ENCODE data around the gene CFAP46. TPM values are rescaled to one million over a fixed set of nuclear protein-coding genes. Genes with fewer than 3 reads are reported as not detected.

The CFAP46 gene
- total and polyA plus RNA-seq, 10 of the 15 experiments (the other 5 are each of a cell fraction or from before 2014, with no cell fraction given), result 0.01 to 0.18 (median 0.03) TPM; not detected in 7

GRCh38 chr10:132972149-132972985, 30.0 kb upstream of the CFAP46 start:
- in situ Hi-C loops (cut with MboI), result no loop called here
- no peaks in the 10 kb centered on the region for H3K27me3 ChIP-seq (replicated peaks in 1 of 2; ENCODE audit: control insufficient read depth in 2 of 2, insufficient read depth in 2 of 2, low read length in 1 of 2)
- DNase-seq (ENCODE audit: low read depth, low spot score) (no peak), ATAC-seq (no peak), FAIRE-seq (no peak)
- H3K36me3 ChIP-seq (ENCODE audit: control insufficient read depth in 2 of 2, insufficient read depth in 2 of 2, low read length in 1 of 2), result no peaks in the 10 kb centered on the region
- TF ChIP-seq TCF7 (IDR thresholded peaks at IDR 0.05; ENCODE audit: borderline replicate concordance), result no peak
- TF ChIP-seq NFYB (IDR thresholded peaks at IDR 0.05; ENCODE audit: insufficient read depth, low read depth, low read length), result no peak
- TF ChIP-seq SREBF1 (IDR thresholded peaks at IDR 0.05; ENCODE audit: low read length), result no peak
- no peak for TF ChIP-seq MEF2B (IDR thresholded peaks at IDR 0.05; ENCODE audit: partially characterized antibody, poor library complexity, severe bottlenecking)
- no peak for TF ChIP-seq GABPA (IDR thresholded peaks at IDR 0.05; ENCODE audit: low read depth)
- no peak for TF ChIP-seq ZNF274 (IDR thresholded peaks at IDR 0.05; ENCODE audit: insufficient read depth, insufficient read length)
- no peak for TF ChIP-seq CREM (IDR thresholded peaks at IDR 0.05; ENCODE audit: low read depth)
- SMC1A ChIA-PET (ENCODE audit: uncharacterized antibody, unreplicated experiment), result no interaction called here
- WGBS (ENCODE audit: insufficient coverage, insufficient replicate concordance, low lambda C conversion rate, missing lambda C conversion rate), result 42% methylated on average over 25 of the region's 26 CpGs
- H4K20me1 ChIP-seq (ENCODE audit: control insufficient read depth, insufficient read depth), result no peaks in the 10 kb centered on the region
- RAD21 ChIA-PET (ENCODE audit: unreplicated experiment), result no interaction called here
- H2AFZ ChIP-seq (ENCODE audit: control insufficient read depth, low read depth, low read length), result no peak overlapping the region
- no peak overlapping the region for H3K27ac ChIP-seq (ENCODE audit: control insufficient read depth, insufficient read depth)
- POLR2A ChIA-PET, result no interaction called here
- intact Hi-C loops (cut with micrococcal nuclease; ENCODE audit: unreplicated experiment), result no loop called here
- H3K4me2 ChIP-seq (ENCODE audit: control insufficient read depth, insufficient read depth), result no peak overlapping the region
- CTCF ChIA-PET, result no interaction called here
- H3K9ac ChIP-seq (ENCODE audit: control insufficient read depth, insufficient read depth, low read length), result no peak overlapping the region
- no peak overlapping the region for H3K4me3 ChIP-seq
- no TSS peak for BruUV-seq (replicated peaks)
- no peaks in the 10 kb centered on the region for H3K79me2 ChIP-seq (ENCODE audit: control insufficient read depth, insufficient read depth, low read length)
- no peaks in the 10 kb centered on the region for H3K4me1 ChIP-seq (ENCODE audit: control insufficient read depth, insufficient read depth, low read length)
- H3K9me3 ChIP-seq (replicated peaks; ENCODE audit: control insufficient read depth, insufficient read depth, low read length), result no peaks in the 10 kb centered on the region; the same call in 2 of the 3 replicates
